ENCODE measurements around the gene REP15.

Gene REP15

GRCh38 chr12:27674989-27675388 is 21.3 kb upstream of the REP15 start:
- no peak for TF ChIP-seq CTCF (IDR thresholded peaks at IDR 0.05; ENCODE audit: borderline replicate concordance, control extremely low read depth, extremely low read depth, insufficient read depth, missing control alignments)

GRCh38 chr12:27680619-27681018 is 15.6 kb upstream of the REP15 start:
- DNase-seq (ENCODE audit: low spot score) = no peak
- in situ Hi-C loops (cut with MboI; ENCODE audit: low sequenced_read_pairs, unreplicated experiment) = no loop called here
- no peak for TF ChIP-seq CTCF (IDR thresholded peaks at IDR 0.05; ENCODE audit: borderline replicate concordance, control extremely low read depth, extremely low read depth, insufficient read depth, missing control alignments)

More at GRCh38 chr12:27674989-27675388, 21.3 kb upstream of the REP15 start:
- no peak for DNase-seq (ENCODE audit: low spot score)
- in situ Hi-C loops (cut with MboI; ENCODE audit: low sequenced_read_pairs, unreplicated experiment) = no loop called here

GRCh38 chr12:27682534-27682933 is 13.7 kb upstream of the REP15 start:
- no peak for DNase-seq (ENCODE audit: low spot score)

GRCh38 chr12:27685274-27685673 is 11.0 kb upstream of the REP15 start:
- no peak for TF ChIP-seq CTCF (IDR thresholded peaks at IDR 0.05; ENCODE audit: borderline replicate concordance, control extremely low read depth, extremely low read depth, insufficient read depth, missing control alignments)
- no peak for DNase-seq (ENCODE audit: low spot score)
- in situ Hi-C loops (cut with MboI; ENCODE audit: low sequenced_read_pairs, unreplicated experiment) = no loop called here

More at GRCh38 chr12:27682534-27682933, 13.7 kb upstream of the REP15 start:
- in situ Hi-C loops (cut with MboI; ENCODE audit: low sequenced_read_pairs, unreplicated experiment) = no loop called here
- no peak for TF ChIP-seq CTCF (IDR thresholded peaks at IDR 0.05; ENCODE audit: borderline replicate concordance, control extremely low read depth, extremely low read depth, insufficient read depth, missing control alignments)

GRCh38 chr12:27686147-27686546 is 10.1 kb upstream of the REP15 start:
- in situ Hi-C loops (cut with MboI; ENCODE audit: low sequenced_read_pairs, unreplicated experiment) = no loop called here
- DNase-seq (ENCODE audit: low spot score) = no peak
- no peak for TF ChIP-seq CTCF (IDR thresholded peaks at IDR 0.05; ENCODE audit: borderline replicate concordance, control extremely low read depth, extremely low read depth, insufficient read depth, missing control alignments)

- in situ Hi-C loops (cut with MboI; ENCODE audit: low sequenced_read_pairs, unreplicated experiment) = no loop called here
- no peak for DNase-seq (ENCODE audit: low spot score)
- TF ChIP-seq CTCF (IDR thresholded peaks at IDR 0.05; ENCODE audit: borderline replicate concordance, control extremely low read depth, extremely low read depth, insufficient read depth, missing control alignments) = no peak
Measured at GRCh38 chr12:27688671-27689070, 7.6 kb upstream of the REP15 start.
